HEK293 (cell line): ENCODE measurements around the gene DNAJB6.

Experiments used
- KLF10 ChIP-seq: fragments of 450-650 bp; IDR thresholded peaks from 2 replicates; pipeline ENCODE4 v1.5.1; 2018; ENCODE audit warnings: missing biosample characterization, mild to moderate bottlenecking, missing genetic modification characterization
- ZNF10 ChIP-seq: fragments of 450-650 bp; formaldehyde crosslinking; IDR thresholded peaks from 2 replicates; pipeline ENCODE4 v1.5.1; 2017; ENCODE audit warnings: missing biosample characterization, missing genetic modification characterization
- ZNF791 ChIP-seq: fragments of 450-650 bp; formaldehyde crosslinking; IDR thresholded peaks from 2 replicates; pipeline ENCODE4 v1.5.1; 2016; ENCODE audit warnings: missing biosample characterization, missing genetic modification characterization
- TF ChIP-seq, protein P1 (sequence below): fragments of 450-650 bp; IDR thresholded peaks from 2 replicates; pipeline ENCODE4 v1.5.1; 2018; ENCODE audit warnings: missing biosample characterization, missing genetic modification characterization

DNA sequence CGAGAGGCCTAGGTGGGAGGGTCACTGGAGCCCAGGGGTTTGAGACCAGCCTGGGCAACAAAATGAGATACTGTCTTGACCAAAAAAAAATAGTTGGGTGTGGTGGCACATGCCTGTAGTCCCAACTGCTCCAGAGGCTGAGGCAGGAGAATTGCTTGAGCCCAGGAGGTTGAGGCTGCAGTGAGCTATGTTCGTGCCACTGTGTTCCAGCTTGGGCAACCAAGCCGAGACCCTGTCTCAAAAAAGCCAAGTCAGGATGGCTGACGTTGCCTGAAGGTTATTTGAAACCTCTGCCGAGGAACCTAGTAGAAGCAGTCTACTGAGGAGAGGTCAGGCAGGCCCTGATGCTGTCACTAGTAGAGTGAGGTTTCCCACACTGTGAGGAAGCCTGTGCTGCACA lies 22.8 kb downstream of the DNAJB6 start:
- TF ChIP-seq, protein P1, sequence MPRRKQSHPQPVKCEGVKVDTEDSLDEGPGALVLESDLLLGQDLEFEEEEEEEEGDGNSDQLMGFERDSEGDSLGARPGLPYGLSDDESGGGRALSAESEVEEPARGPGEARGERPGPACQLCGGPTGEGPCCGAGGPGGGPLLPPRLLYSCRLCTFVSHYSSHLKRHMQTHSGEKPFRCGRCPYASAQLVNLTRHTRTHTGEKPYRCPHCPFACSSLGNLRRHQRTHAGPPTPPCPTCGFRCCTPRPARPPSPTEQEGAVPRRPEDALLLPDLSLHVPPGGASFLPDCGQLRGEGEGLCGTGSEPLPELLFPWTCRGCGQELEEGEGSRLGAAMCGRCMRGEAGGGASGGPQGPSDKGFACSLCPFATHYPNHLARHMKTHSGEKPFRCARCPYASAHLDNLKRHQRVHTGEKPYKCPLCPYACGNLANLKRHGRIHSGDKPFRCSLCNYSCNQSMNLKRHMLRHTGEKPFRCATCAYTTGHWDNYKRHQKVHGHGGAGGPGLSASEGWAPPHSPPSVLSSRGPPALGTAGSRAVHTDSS (tag by site-specific recombination): no peak
- TF ChIP-seq ZNF791 (tag by site-specific recombination) (no peak), KLF10 (tag by site-specific recombination) (no peak), ZNF10 (tag by site-specific recombination) (no peak)
